ENCODE data around the gene GBP3.
"Not testable (repeated sequence)": the region's sequence is repeated elsewhere in the genome, so short reads cannot be mapped to it uniquely, and the experiment has no call there.

Gene GBP3

DNA sequence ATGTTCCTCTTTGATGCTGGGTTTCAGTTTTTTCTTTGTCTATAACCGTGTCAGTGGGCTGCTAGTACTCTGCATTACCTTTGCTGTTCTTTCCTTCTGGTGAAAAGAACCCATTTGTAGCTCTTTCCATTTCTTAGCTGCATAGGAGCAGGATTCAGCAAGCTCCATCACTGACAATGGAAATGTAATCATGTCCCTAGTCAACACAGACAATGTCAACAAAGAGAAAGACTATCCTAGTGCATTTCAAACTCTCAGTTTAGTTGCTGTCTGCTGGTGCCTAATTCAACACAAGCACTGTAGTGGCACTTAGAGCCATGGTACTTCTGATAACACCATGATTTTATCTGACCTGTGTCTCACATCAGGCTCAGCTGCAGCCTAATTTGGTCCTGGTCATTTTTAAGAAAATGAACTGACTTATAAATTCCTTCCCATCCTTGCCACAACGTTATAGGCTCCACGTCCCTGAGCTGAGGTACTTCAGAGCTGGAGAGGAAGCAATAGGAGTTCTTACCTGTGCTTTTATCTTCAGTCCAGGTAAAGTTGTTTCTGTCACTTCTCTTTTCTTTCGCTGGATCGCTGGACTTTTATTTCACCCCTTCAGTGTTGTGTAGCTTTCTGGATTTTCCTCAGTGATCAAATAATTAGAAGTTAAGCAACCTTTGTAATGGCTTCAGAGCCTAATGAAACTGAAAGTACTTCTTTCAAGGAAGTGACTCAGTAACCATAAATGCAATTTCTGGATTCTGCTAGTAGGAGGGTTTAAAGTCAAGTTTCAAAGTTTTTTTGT is at the start of gene GBP3:
GBP3 (minus strand) TSS at position 700 of the 793 bp plus-strand sequence. CDS start 2,145 bp downstream, outside the sequence.
- peak; percentile 79 for DNase-seq (ENCODE audit: low read depth)

GRCh38 chr1:89070509-89070908 is 47.8 kb upstream of the GBP3 start:
- no peak for DNase-seq (ENCODE audit: low read depth)

GRCh38 chr1:89069951-89070350 is 47.3 kb upstream of the GBP3 start:
- no peak for DNase-seq (ENCODE audit: low read depth)

DNA sequence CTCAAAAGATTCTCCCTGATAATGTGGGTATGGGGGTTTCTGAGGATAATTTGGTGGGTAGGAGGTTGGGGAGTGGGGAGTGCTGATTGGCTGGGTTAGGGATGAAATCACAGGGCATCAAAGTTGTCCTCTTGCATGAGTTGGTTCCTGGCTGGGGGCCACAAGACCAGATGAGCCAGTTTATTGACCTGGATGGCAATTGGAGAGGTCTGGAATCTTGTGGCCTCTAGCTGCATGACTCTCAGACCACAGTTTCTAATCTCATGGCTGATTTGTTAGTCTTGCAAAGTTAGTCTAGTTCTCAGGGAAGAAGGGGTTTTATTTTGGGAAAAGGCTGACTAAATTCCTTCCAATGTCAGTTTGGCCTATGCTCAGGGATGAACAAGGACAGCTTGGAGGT is 45.6 kb upstream of the GBP3 start:
- peak; percentile 36 for DNase-seq (ENCODE audit: low read depth)

DNA sequence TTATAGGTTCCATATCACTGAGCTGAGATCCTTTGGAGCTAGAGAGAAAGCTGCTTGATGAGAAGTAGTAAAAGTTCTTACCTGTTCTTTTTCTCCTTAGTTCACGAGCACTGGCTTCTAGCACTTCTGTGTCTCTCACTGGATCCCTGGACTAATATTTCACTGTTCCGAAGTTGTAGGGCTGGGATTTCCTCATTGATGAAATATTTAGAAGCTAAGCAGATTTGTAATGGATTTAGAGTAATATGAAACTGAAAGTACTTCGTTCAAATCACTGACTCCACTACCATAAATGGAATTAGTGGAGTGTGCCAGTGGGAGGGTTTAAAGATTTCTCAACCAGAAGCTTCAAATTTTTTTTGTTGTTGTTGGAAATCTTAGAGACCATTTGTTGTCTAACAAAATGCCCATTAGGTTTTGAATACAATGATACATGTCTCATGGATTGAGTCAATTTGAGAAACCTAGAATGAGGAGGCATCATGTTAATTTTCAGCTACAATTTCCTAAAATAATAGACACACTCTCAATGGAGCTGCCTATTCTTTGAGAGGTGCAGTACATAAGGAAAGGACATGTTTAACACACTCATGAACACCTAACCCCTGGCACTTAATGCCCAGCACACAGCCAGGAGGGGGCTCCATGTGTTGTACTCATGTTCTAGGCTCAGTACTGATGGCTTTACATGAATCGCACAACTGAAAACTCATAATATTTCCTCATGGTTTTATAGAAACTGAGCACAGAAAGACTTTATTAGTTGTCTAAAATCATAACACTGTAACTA is 42.6 kb upstream of the GBP3 start, which contains the start of gene GBP1:
GBP1 (minus strand) TSS at position 130 of the 790 bp plus-strand sequence. CDS start 1,974 bp downstream, outside the sequence.
- peak; percentile 94 for DNase-seq (ENCODE audit: low read depth)

DNA sequence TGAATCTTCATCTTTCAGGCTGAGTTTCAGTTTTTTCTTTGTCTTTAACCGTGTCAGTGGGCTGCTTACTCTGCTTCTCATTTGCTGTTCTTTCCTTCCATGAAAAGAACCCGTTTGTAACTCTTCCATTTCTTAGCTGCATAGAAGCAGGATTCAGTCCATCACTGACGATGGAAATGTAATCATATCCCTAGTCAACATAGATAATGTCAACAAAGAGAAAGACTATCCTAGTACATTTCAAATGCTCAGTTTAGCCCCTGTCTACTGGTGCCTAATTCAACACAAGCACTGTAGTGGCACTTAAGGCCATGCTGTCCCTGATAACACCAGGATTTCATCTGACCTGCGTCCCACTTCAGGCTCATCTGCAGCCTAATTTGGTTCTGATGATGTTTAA is 42.0 kb upstream of the GBP3 start:
- peak; percentile 15 for DNase-seq (ENCODE audit: low read depth)

DNA sequence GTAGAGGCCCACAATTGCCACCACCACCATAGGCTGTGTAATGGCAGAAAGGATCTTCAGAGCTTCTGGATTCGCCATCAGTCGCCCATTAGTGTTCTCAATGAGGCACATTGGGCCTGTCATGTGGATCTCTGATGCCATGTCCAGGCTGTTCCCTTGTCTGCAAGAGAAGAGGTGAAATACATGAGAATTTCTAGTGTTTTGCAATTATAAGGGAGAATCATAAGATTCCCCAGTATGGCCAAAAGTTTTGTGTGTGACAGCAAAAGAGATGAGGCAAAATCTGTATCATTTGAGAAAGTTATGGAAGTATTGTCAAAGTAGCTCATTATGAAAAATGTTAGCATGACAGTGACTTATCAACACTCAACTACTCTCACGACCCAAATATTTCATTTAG is 40.4 kb upstream of the GBP3 start:
- DNase-seq (ENCODE audit: low read depth), result no peak

GRCh38 chr1:89060091-89060490 is 37.4 kb upstream of the GBP3 start:
- DNase-seq (ENCODE audit: low read depth), result peak; percentile 19

DNA sequence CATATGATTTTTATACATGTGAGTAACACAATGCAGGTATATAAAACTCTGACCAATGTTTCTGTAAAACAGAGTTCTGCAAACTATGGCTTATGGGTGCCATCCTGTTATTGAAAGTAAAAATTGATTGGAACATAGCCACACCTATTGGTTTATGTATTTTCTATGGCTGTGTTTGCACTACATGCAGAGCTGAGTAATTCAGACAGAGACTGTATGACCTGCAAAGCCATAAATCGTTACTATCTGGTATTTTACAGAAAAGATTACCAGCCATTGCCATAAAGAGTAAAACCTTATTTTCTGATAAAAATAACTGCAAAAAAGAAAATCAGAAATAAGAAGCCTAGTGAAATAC is 29.3 kb upstream of the GBP3 start:
- DNase-seq (ENCODE audit: low read depth), result no peak

GRCh38 chr1:89051300-89051954 is 28.8 kb upstream of the GBP3 start:
- DNase-seq (ENCODE audit: low read depth), result no peak

- DNase-seq (ENCODE audit: low read depth), result no peak
Measured at GRCh38 chr1:89050649-89051033, 28.0 kb upstream of the GBP3 start.

DNA sequence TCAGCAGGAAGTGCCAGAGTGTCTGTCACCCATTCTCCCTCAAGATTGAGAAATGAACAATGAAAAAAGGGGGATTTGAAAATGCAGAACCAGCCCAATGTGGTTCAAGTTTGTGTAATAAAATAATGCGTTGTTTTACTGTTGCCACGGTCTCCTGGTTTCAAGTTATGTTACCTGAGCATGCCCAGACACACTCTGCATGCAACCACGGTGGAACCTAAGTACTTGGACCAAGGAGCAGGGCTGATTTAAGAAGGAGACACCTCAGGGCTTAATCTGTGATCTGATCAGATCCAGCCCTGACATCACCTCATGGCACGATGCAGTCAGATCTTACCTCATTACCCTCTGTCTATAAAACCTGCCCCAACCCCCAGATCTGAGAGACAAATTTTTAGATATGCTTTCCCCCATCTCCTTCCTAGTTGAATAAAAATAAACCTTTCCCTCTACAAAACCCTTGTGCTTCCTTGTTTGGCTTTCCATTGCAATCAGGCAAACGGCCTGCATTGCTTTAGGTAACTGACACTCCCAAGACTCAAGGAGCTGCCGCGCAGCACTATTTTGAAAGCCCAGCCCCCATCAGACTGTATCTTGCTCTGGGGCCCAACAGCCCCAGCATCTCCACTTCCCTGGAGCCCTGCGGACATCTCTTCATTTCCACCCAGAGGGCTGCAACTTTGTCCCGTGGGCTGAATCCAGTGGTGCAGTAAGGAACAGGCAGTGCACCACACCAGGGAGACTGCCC is 27.4 kb upstream of the GBP3 start:
- DNase-seq (ENCODE audit: low read depth), result not testable (repeated sequence)

- not testable (repeated sequence) for DNase-seq (ENCODE audit: low read depth)
Measured at GRCh38 chr1:89049187-89049586, 26.5 kb upstream of the GBP3 start.

- DNase-seq (ENCODE audit: low read depth), result peak; percentile 93
Measured at GRCh38 chr1:89047734-89048133, 25.1 kb upstream of the GBP3 start.

- peak; percentile 70 for DNase-seq (ENCODE audit: low read depth)
Measured at GRCh38 chr1:89046318-89047183, 23.9 kb upstream of the GBP3 start.

- no peak for DNase-seq (ENCODE audit: low read depth)
Measured at GRCh38 chr1:89044970-89045721, 22.5 kb upstream of the GBP3 start.

DNA sequence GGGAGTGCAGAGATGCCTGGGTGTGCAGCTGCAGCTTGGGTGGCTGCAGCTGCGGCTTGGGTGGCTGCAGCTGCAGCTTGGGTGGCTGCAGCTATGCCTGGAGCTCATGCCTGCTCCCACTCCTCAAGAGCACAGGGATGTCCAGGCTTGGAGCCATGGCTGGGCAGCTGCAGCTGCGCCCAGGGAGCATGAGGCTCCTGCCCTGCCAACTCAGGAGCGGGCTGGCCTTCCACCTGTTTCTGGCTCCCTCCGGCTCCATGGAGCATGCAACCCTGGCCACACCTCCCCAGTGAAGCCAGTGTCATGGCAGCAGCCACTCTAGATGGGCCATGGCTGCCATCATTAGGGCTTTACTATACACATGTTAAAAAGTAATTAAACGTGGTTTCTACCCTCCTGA is 21.3 kb upstream of the GBP3 start:
- DNase-seq (ENCODE audit: low read depth), result no peak

DNA sequence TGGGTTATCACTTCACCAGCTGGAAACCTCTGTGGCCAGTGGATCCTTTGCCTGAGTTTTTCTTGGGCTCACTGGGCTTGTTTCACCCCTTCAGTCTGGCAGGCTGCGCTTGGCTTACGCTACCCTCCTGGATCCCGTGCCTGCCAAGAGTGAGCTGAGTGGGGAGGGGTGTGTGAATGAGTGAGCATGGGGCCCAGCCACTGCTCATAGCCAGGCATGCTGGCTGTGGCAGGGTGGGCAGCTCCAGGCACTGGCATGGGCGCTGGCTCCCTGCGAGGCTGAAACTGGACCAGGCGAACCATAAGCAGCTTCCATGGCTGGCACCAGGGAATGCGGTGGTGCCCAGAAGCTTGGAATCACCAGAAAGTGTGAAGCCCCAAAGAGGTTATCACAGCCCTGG is 19.8 kb upstream of the GBP3 start:
- DNase-seq (ENCODE audit: low read depth), result no peak

DNA sequence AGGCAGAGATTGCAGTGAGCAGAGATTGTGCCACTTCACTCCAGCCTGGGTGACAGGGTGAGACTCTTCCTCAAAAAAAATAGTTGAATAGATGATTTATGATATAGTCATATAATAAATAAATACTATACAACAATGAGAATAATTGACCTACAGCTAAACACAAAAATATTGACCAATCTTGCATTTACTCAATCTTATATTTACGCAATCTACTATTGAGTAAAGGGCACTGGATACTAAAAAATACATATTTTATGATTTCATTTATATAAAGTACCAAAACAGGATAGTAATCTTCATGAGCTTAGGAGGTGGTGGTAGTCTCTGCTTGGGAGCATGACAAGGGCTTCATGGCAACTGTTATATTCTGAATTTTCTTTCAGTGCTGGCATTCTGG is 19.1 kb upstream of the GBP3 start:
- DNase-seq (ENCODE audit: low read depth), result no peak

DNA sequence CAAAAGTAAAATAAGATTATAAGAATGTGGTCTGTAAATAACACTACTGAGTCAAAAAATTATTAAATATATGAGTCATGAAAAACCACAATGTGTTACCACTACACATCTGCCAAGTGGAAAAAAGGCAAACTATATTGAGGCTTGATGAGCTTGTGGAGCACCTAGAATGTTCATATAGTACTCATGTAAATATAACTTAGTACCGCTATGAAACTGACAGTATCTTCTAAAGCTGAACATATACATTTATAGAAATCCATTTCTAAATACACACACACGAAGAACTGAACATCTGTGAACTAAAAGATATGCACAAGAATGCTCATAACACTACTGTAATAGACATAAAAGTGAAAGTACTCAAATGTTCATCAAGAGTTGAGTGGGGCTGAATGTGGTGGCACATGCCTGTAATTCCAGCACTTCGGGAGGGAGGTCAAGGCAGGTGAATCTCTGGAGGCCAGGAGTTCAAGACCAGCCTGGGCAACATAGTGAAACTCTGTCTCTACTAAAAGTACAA is 18.5 kb upstream of the GBP3 start:
- peak; percentile 86 for DNase-seq (ENCODE audit: low read depth)

All from amniotic epithelial cell (primary cell).